ENCODE data around the gene METRNL.

Gene METRNL

GRCh38 chr17:83075270-83075880, 4.0 kb upstream of the METRNL start:
- Histone ChIP-seq H3K36me3 (ENCODE audit: control insufficient read depth, insufficient read depth, low read length) (no peaks in the 10 kb centered on the region), H3K27me3 (ENCODE audit: control insufficient read depth, insufficient read depth, low read length) (peaks cover 28% of the 10 kb centered on the region), H3K27ac (ENCODE audit: low read depth, low read length) (no peak overlapping the region), H3K4me3 (ENCODE audit: low read depth, low read length) (no peak overlapping the region), H3K9me3 (ENCODE audit: control insufficient read depth, insufficient read depth, low read length) (no peaks in the 10 kb centered on the region), H3K4me1 (ENCODE audit: control insufficient read depth, insufficient read depth, low read length) (peaks cover 4% of the 10 kb centered on the region; the same call in 1 of the 2 replicates), H3K9ac (ENCODE audit: low read depth, low read length) (no peak overlapping the region)

GRCh38 chr17:83076938-83077337, 2.5 kb upstream of the METRNL start:
- no peak overlapping the region for H3K4me3 ChIP-seq (ENCODE audit: low read depth, low read length)
- no peak overlapping the region for H3K9ac ChIP-seq (ENCODE audit: low read depth, low read length)
- H3K4me1 ChIP-seq (ENCODE audit: control insufficient read depth, insufficient read depth, low read length) = peaks cover 10% of the 10 kb centered on the region; the same call in 1 of the 2 replicates
- peaks cover 40% of the 10 kb centered on the region for H3K27me3 ChIP-seq (ENCODE audit: control insufficient read depth, insufficient read depth, low read length)
- no peaks in the 10 kb centered on the region for H3K36me3 ChIP-seq (ENCODE audit: control insufficient read depth, insufficient read depth, low read length)
- no peak overlapping the region for H3K27ac ChIP-seq (ENCODE audit: low read depth, low read length)
- H3K9me3 ChIP-seq (ENCODE audit: control insufficient read depth, insufficient read depth, low read length) = no peaks in the 10 kb centered on the region

DNA sequence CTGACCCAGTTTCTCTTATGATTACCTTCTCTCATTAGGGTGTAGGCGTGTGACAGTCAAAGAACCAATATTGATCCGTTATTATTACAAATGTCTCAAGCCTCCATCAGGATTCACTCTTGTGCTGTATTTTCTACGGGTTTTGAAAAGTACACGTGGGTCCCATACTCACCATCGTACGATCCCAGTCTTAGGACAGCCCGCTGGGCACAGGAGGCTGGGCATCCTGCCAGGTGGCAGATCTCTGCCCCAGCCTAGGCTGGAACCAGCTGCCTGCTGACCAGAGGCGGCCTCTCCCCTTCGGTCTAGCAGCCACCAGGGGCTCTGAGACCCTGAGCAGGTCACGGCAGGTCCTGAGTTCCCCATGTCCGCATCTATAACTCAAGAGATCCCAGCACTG, 2.0 kb upstream of the METRNL start:
- H3K9ac ChIP-seq (ENCODE audit: low read depth, low read length) = no peak overlapping the region
- H3K4me3 ChIP-seq (ENCODE audit: low read depth, low read length) = no peak overlapping the region
- no peaks in the 10 kb centered on the region for H3K9me3 ChIP-seq (ENCODE audit: control insufficient read depth, insufficient read depth, low read length)
- H3K27me3 ChIP-seq (ENCODE audit: control insufficient read depth, insufficient read depth, low read length) = peaks cover 44% of the 10 kb centered on the region
- H3K27ac ChIP-seq (ENCODE audit: low read depth, low read length) = no peak overlapping the region
- peaks cover 14% of the 10 kb centered on the region for H3K4me1 ChIP-seq (ENCODE audit: control insufficient read depth, insufficient read depth, low read length)
- H3K36me3 ChIP-seq (ENCODE audit: control insufficient read depth, insufficient read depth, low read length) = no peaks in the 10 kb centered on the region

GRCh38 chr17:83077939-83078338, 1.5 kb upstream of the METRNL start:
- H3K4me3 ChIP-seq (ENCODE audit: low read depth, low read length) = peak overlapping the region; percentile 66; the same call in 1 of the 2 replicates
- H3K9me3 ChIP-seq (ENCODE audit: control insufficient read depth, insufficient read depth, low read length) = no peaks in the 10 kb centered on the region
- H3K27me3 ChIP-seq (ENCODE audit: control insufficient read depth, insufficient read depth, low read length) = peaks cover 45% of the 10 kb centered on the region
- H3K27ac ChIP-seq (ENCODE audit: low read depth, low read length) = no peak overlapping the region
- H3K9ac ChIP-seq (ENCODE audit: low read depth, low read length) = no peak overlapping the region
- no peaks in the 10 kb centered on the region for H3K36me3 ChIP-seq (ENCODE audit: control insufficient read depth, insufficient read depth, low read length)
- H3K4me1 ChIP-seq (ENCODE audit: control insufficient read depth, insufficient read depth, low read length) = peaks cover 19% of the 10 kb centered on the region

DNA sequence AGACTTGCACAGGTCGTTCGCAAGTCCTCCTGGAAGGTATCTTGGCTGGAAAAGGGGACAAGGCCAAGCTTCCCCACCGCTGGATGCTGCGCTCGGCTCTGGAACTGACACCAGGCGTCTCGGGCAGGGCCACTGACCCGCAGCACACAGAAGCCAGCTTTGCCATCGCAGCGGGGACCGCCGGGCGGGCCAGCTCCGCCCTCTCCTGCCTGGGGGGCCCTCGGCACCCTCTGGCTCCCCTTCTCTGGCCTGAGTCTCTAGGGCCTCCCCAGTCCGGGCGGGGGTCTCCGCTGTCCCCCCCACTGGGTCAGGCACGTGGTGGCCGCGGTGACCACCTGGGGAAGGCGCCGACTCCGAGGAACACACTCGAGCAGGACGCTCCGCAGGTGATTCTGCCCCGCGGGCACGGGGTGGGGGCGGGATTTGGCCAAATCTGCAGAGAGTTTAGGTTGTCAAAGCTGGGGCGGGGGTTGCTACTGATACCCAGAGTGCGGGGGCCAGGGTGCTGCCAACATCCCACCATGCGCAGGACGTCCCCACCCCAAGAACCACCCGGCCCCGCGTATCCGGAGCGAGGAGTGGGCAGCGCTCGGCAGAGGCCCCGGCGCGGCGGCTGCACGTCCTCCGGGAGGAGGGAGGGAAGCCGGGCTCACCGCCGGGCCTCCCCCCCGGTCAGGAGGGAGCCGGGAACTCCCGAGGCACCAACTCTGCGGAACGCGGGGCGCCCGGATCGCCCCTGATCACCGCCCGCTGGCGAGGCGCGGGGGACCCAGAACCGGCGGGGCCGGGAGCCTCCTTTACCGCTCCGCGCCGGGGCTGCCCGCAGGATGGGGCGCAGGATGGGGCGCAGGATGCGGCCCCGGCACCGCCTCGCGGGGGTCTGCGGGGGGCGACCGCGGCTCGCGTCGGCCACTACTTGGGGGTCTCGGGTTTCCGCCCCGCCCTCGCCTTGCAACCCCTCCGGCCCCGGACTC, 744 bp upstream of the METRNL start:
- Histone ChIP-seq H3K9ac (ENCODE audit: low read depth, low read length) (no peak overlapping the region), H3K9me3 (ENCODE audit: control insufficient read depth, insufficient read depth, low read length) (no peaks in the 10 kb centered on the region), H3K36me3 (ENCODE audit: control insufficient read depth, insufficient read depth, low read length) (no peaks in the 10 kb centered on the region), H3K4me1 (ENCODE audit: control insufficient read depth, insufficient read depth, low read length) (peaks cover 27% of the 10 kb centered on the region), H3K4me3 (ENCODE audit: low read depth, low read length) (peak overlapping the region; percentile 66), H3K27ac (ENCODE audit: low read depth, low read length) (no peak overlapping the region), H3K27me3 (ENCODE audit: control insufficient read depth, insufficient read depth, low read length) (peaks cover 45% of the 10 kb centered on the region)

GRCh38 chr17:83079766-83080578, 563 bp downstream of the METRNL start:
- Histone ChIP-seq H3K9me3 (ENCODE audit: control insufficient read depth, insufficient read depth, low read length) (no peaks in the 10 kb centered on the region), H3K4me3 (ENCODE audit: low read depth, low read length) (peak overlapping the region; percentile 56; the same call in 1 of the 2 replicates), H3K9ac (ENCODE audit: low read depth, low read length) (no peak overlapping the region), H3K4me1 (ENCODE audit: control insufficient read depth, insufficient read depth, low read length) (peaks cover 35% of the 10 kb centered on the region), H3K36me3 (ENCODE audit: control insufficient read depth, insufficient read depth, low read length) (no peaks in the 10 kb centered on the region), H3K27me3 (ENCODE audit: control insufficient read depth, insufficient read depth, low read length) (peaks cover 45% of the 10 kb centered on the region), H3K27ac (ENCODE audit: low read depth, low read length) (no peak overlapping the region)

DNA sequence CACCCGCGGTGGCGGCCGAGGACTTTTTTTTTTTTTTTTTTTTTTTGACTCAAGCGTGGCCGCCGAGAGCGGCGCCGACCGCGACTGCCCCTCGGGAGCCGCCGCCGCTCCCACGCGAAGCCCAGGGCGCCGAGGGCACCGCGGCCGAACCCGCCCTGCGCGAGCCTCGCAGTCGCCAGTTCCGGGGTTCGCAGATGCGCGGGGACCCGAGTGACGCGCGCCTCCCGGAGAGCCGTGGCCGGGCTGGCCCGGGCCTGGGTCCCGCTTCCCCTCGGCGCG, 1.1 kb downstream of the METRNL start:
- Histone ChIP-seq H3K27ac (ENCODE audit: low read depth, low read length) (no peak overlapping the region), H3K4me3 (ENCODE audit: low read depth, low read length) (peak overlapping the region; percentile 51; the same call in 1 of the 2 replicates), H3K9ac (ENCODE audit: low read depth, low read length) (no peak overlapping the region), H3K4me1 (ENCODE audit: control insufficient read depth, insufficient read depth, low read length) (peaks cover 35% of the 10 kb centered on the region), H3K36me3 (ENCODE audit: control insufficient read depth, insufficient read depth, low read length) (no peaks in the 10 kb centered on the region), H3K9me3 (ENCODE audit: control insufficient read depth, insufficient read depth, low read length) (no peaks in the 10 kb centered on the region), H3K27me3 (ENCODE audit: control insufficient read depth, insufficient read depth, low read length) (peaks cover 45% of the 10 kb centered on the region)

DNA sequence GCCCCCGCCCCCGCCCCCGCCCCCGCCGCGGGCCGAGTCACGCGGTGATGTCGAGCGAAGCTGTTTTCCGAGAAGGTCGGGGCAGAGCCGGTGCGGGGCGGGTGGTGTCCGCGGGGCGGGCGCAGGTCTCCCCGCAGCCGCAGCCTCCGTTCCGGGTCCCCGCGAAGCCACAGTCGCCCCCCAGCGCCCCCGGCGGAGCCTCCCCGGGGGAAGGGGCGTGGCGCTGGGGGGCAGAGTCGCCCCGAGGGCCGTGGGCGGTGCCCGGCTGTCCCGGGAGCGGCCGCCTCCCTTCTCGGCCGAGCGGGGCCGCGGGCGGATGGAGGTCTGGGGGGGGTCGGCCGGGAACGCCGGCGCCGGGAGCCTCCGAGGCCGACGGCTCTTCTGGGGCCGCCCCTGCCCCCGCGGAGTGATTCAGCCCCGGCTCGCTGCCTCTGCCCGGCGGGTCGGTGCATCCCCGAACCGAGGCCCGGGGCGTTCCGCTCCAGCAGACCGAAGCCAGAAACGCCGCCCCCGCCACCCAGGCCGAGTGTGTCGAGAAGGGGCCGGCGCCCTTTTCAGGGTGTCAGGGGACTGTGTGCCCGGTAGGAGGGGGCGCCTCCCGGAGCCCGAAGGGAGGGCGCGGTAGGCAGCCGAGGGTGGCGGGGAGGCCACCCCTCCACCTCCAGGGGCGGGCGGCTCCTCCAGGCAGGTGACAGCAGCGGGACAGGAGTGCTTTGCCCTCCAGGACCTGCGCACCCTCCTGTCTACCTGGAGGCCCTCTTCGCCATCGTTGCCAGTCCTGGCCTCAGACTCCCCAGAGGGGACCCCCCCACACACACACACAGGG, 1.7 kb downstream of the METRNL start:
- Histone ChIP-seq H3K9me3 (ENCODE audit: control insufficient read depth, insufficient read depth, low read length) (no peaks in the 10 kb centered on the region), H3K4me1 (ENCODE audit: control insufficient read depth, insufficient read depth, low read length) (peaks cover 35% of the 10 kb centered on the region), H3K27me3 (ENCODE audit: control insufficient read depth, insufficient read depth, low read length) (peaks cover 45% of the 10 kb centered on the region), H3K36me3 (ENCODE audit: control insufficient read depth, insufficient read depth, low read length) (no peaks in the 10 kb centered on the region), H3K9ac (ENCODE audit: low read depth, low read length) (no peak overlapping the region), H3K27ac (ENCODE audit: low read depth, low read length) (no peak overlapping the region), H3K4me3 (ENCODE audit: low read depth, low read length) (peak overlapping the region; percentile 51)

- Histone ChIP-seq H3K27me3 (ENCODE audit: control insufficient read depth, insufficient read depth, low read length) (peaks cover 41% of the 10 kb centered on the region), H3K4me1 (ENCODE audit: control insufficient read depth, insufficient read depth, low read length) (peaks cover 35% of the 10 kb centered on the region), H3K27ac (ENCODE audit: low read depth, low read length) (no peak overlapping the region), H3K36me3 (ENCODE audit: control insufficient read depth, insufficient read depth, low read length) (no peaks in the 10 kb centered on the region), H3K9me3 (ENCODE audit: control insufficient read depth, insufficient read depth, low read length) (no peaks in the 10 kb centered on the region), H3K9ac (ENCODE audit: low read depth, low read length) (no peak overlapping the region), H3K4me3 (ENCODE audit: low read depth, low read length) (peak overlapping the region; percentile 51; the same call in 1 of the 2 replicates)
Observed at GRCh38 chr17:83081684-83082201, 2.3 kb downstream of the METRNL start.

DNA sequence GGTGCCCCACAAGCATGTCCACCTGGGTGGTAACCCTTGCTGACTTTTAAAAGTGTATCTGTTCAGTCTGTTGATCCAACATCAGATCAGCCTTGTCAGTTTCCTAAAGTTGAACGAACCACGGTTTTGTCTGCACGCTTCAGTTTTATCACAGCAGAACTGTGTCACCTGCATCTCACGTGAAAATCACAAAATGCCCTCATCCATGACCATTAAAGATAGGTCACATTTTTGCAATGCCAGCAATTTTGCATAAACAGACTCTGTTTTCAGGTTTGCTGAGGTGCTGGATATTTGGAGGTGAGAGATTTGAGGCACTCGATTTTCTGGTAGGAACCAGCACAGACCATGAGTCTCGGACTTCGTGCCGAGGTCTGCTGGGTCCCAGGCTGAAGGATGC, 3.0 kb downstream of the METRNL start:
- H3K27me3 ChIP-seq (ENCODE audit: control insufficient read depth, insufficient read depth, low read length) = peaks cover 34% of the 10 kb centered on the region
- H3K9ac ChIP-seq (ENCODE audit: low read depth, low read length) = no peak overlapping the region
- peaks cover 35% of the 10 kb centered on the region for H3K4me1 ChIP-seq (ENCODE audit: control insufficient read depth, insufficient read depth, low read length)
- no peaks in the 10 kb centered on the region for H3K36me3 ChIP-seq (ENCODE audit: control insufficient read depth, insufficient read depth, low read length)
- no peak overlapping the region for H3K4me3 ChIP-seq (ENCODE audit: low read depth, low read length)
- H3K9me3 ChIP-seq (ENCODE audit: control insufficient read depth, insufficient read depth, low read length) = no peaks in the 10 kb centered on the region
- H3K27ac ChIP-seq (ENCODE audit: low read depth, low read length) = no peak overlapping the region
